ENCODE results near the gene GPRASP3. TPM values are rescaled to one million over a fixed set of nuclear protein-coding genes. Genes with fewer than 3 reads are reported as not detected.

The GPRASP3 gene
- total and polyA plus RNA-seq, 12 donors: 0.77 to 10.8 (median 6.6) TPM

DNA sequence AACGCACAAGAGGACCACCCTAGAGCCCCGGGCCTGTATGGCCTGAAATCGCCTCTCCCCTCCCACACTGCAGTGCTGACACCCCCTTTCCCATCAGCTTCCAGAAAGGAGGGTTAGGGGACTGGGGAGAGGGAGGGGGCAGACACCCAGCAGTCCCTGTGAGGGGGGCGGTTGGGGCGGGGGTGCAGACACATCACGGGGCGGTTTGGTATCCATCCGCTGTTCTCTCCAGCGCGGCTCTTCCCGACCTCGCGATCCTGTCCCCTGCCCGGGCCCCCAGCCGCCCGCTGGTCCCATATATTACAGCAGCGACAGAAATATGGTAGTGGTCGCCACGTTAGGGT, 8.7 kb upstream of the GPRASP3 start:
- peak overlapping the region in 2 of 4 donors; percentile 54 to 63 for H3K4me3 ChIP-seq
- H3K27ac ChIP-seq: peak overlapping the region in 1 of 5 donors; percentile 91
- intact Hi-C loops (cut with DNase I): no loop called here

GRCh38 chrX:102712216-102712966, 8.2 kb upstream of the GPRASP3 start, which contains the start of gene GPRASP2:
Gene GPRASP2 (plus strand): TSS chrX:102712448. CDS start chrX:102714870, 2,422 bp downstream.
- H3K4me1 ChIP-seq (replicated peaks in 1 of 2): peaks cover 0 to 4% of the 10 kb centered on the region in 2 donors
- intact Hi-C loops (cut with DNase I): no loop called here
- WGBS, 4 donors: 1 to 46% (median 16%) methylated on average over 16 to 68 of the region's 68 CpGs
- peak within 1 kb of the TSS; percentile 60 to 91 (median 84) for H3K27ac ChIP-seq
- no peak for TF ChIP-seq CTCF (IDR thresholded peaks at IDR 0.05)
- TF ChIP-seq POLR2A (IDR thresholded peaks at IDR 0.05): no peak
- no peaks in the 10 kb centered on the region for H3K9me3 ChIP-seq (replicated peaks in 1 of 3)
- peak; percentile 44 to 64 (median 56) for DNase-seq
- H3K27me3 ChIP-seq: peaks cover 4% of the 10 kb centered on the region
- no peaks in the 10 kb centered on the region for H3K36me3 ChIP-seq (replicated peaks in 1 of 2)
- H3K4me3 ChIP-seq: peak within 1 kb of the TSS in 2 of 4 donors; percentile 54 to 63

More for the DNA sequence above, 8.7 kb upstream of the GPRASP3 start:
- peak in 1 of 7 donors; percentile 17 for DNase-seq
- no peaks in the 10 kb centered on the region for H3K36me3 ChIP-seq (replicated peaks in 1 of 2)
- H3K27me3 ChIP-seq: peaks cover 4% of the 10 kb centered on the region
- peaks cover 0 to 4% of the 10 kb centered on the region in 2 donors for H3K4me1 ChIP-seq (replicated peaks in 1 of 2)
- WGBS, 4 donors: 6 to 29% (median 12%) methylated on average over 7 to 19 of the region's 19 CpGs; no CpG with 5 or more reads in 1 of the 4 donors
- no peaks in the 10 kb centered on the region for H3K9me3 ChIP-seq (replicated peaks in 1 of 3)
- TF ChIP-seq POLR2A (IDR thresholded peaks at IDR 0.05) (no peak), CTCF (IDR thresholded peaks at IDR 0.05) (no peak)

- 0 to 39% (median 12%) methylated on average over 1 to 23 of the region's 23 CpGs for WGBS, 4 donors
- Histone ChIP-seq H3K27ac (peak overlapping the region; percentile 60 to 91 (median 84)), H3K4me1 (replicated peaks in 1 of 2) (peaks cover 0 to 4% of the 10 kb centered on the region in 2 donors), H3K9me3 (replicated peaks in 1 of 3) (no peaks in the 10 kb centered on the region), H3K36me3 (replicated peaks in 1 of 2) (no peaks in the 10 kb centered on the region), H3K4me3 (peak overlapping the region in 2 of 4 donors; percentile 54 to 63), H3K27me3 (peaks cover 4% of the 10 kb centered on the region)
- TF ChIP-seq POLR2A (IDR thresholded peaks at IDR 0.05): peak in 1 of 2 donors; percentile 28
- peak; percentile 44 to 77 (median 68) for TF ChIP-seq CTCF (IDR thresholded peaks at IDR 0.05)
- DNase-seq: peak; percentile 68 to 86 (median 79)
- intact Hi-C loops (cut with DNase I): no loop called here
These were observed 7.4 kb upstream of the GPRASP3 start for GRCh38 chrX:102712981-102713625.

DNA sequence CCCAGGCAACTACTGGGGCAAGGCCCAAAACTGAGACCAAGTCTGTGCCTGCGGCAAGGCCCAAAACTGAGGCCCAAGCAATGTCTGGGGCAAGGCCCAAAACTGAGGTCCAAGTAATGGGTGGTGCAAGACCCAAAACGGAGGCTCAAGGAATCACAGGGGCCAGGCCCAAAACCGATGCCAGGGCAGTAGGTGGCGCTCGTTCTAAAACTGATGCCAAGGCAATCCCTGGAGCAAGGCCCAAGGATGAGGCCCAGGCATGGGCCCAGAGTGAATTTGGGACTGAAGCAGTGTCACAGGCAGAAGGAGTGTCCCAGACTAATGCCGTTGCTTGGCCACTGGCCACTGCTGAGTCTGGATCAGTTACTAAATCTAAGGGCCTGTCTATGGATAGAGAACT, 5.5 kb upstream of the GPRASP3 start:
- DNase-seq: peak in 4 of 7 donors; percentile 16 to 57 (median 21)
- intact Hi-C loops (cut with DNase I): no loop called here
- H3K4me1 ChIP-seq (replicated peaks in 1 of 2): peaks cover 0 to 4% of the 10 kb centered on the region in 2 donors
- H3K36me3 ChIP-seq (replicated peaks in 1 of 2): no peaks in the 10 kb centered on the region
- TF ChIP-seq CTCF (IDR thresholded peaks at IDR 0.05) (no peak), POLR2A (IDR thresholded peaks at IDR 0.05) (no peak)
- H3K4me3 ChIP-seq: no peak overlapping the region
- no peak overlapping the region for H3K27ac ChIP-seq
- no peaks in the 10 kb centered on the region for H3K9me3 ChIP-seq (replicated peaks in 1 of 3)
- H3K27me3 ChIP-seq: peaks cover 4% of the 10 kb centered on the region
- WGBS, 4 donors: 62 to 82% (median 81%) methylated on average over 3 to 6 of the region's 6 CpGs; no CpG with 5 or more reads in 1 of the 4 donors

Data from adrenal gland (tissue), 12 donors.